IMR-90 (cell line): ENCODE measurements around the gene FPR3. TPM values are rescaled to one million over a fixed set of nuclear protein-coding genes. Genes with fewer than 3 reads are reported as not detected.

Source experiments
- ATAC-seq: fragments of 200-7000 bp; cut with Tn5 transposase; 2 replicates; pipeline ENCODE4 v1.9.1; 2020; ENCODE audit warnings: low read depth, mild to moderate bottlenecking, moderate library complexity
- BruUV-seq: library from RNA; stranded (reverse); fragments of 400-500 nt; replicated peaks from 2 replicates; lab custom pipeline; 2021; lab: Mats Ljungman, UMichigan
- CTCF ChIA-PET: fragments of 300-600 bp; formaldehyde crosslinking; extraction: SDS; loops from one replicate; lab custom pipeline; 2021; ENCODE audit warnings: antibody characterized with exemption; lab: Yijun Ruan, JAX
- POLR2A ChIA-PET: fragments of 300-600 bp; sonication (Branson Sonifier 250); formaldehyde crosslinking; loops from one replicate; lab custom pipeline; 2022; ENCODE audit warnings: antibody characterized with exemption; ENCODE audit not compliant: unreplicated experiment; lab: Charles Lee
- DNase-seq: peaks from one replicate; pipeline ENCODE4 v3.0.0; 2013
- H2AFZ ChIP-seq: replicated peaks from 2 replicates; pipeline ENCODE3; 2013; ENCODE audit warnings: low read length, mild to moderate bottlenecking; ENCODE audit not compliant: poor library complexity
- H2AK5ac ChIP-seq: 2 replicates; pipeline ENCODE4 v1.6.1; 2013; ENCODE audit warnings: low read depth, low read length, inconsistent platforms
- H2AK9ac ChIP-seq: replicated peaks from 2 replicates; pipeline ENCODE3; 2013; ENCODE audit warnings: mild to moderate bottlenecking, low read depth, low read length, moderate library complexity; ENCODE audit not compliant: poor library complexity
- H2BK120ac ChIP-seq: 2 replicates; pipeline ENCODE4 v1.6.1; 2013; ENCODE audit warnings: low read depth, low read length, inconsistent platforms
- H2BK15ac ChIP-seq: 3 replicates; pipeline ENCODE4 v1.6.1; 2013; ENCODE audit warnings: low read depth, low read length, inconsistent platforms
- H2BK20ac ChIP-seq: 2 replicates; pipeline ENCODE4 v1.6.1; 2013; ENCODE audit warnings: low read depth, mild to moderate bottlenecking, inconsistent platforms, low read length, moderate library complexity
- H2BK5ac ChIP-seq: 2 replicates; pipeline ENCODE4 v1.6.1; 2013; ENCODE audit warnings: mild to moderate bottlenecking, low read depth, low read length, inconsistent platforms; ENCODE audit not compliant: poor library complexity, severe bottlenecking
- H3K14ac ChIP-seq: replicated peaks from 2 replicates; pipeline ENCODE4 v1.6.1; 2013; ENCODE audit warnings: low read depth, low read length, inconsistent platforms
- H3K18ac ChIP-seq: 2 replicates; pipeline ENCODE4 v1.6.1; 2013; ENCODE audit warnings: low read depth, low read length, control low read depth
- H3K23ac ChIP-seq: 2 replicates; pipeline ENCODE4 v1.6.1; 2013; ENCODE audit warnings: low read depth, low read length, inconsistent platforms
- H3K27ac ChIP-seq: 2 replicates; pipeline ENCODE4 v1.5.1; 2013; ENCODE audit warnings: mild to moderate bottlenecking, control low read depth, low read length; ENCODE audit not compliant: insufficient read depth
- H3K27me3 ChIP-seq: 2 replicates; pipeline ENCODE4 v1.6.1; 2013; ENCODE audit warnings: low read length; ENCODE audit not compliant: control insufficient read depth, insufficient read depth
- H3K36me3 ChIP-seq: 2 replicates; pipeline ENCODE4 v1.6.1; 2013; ENCODE audit warnings: low read length, mixed read lengths; ENCODE audit not compliant: control insufficient read depth, insufficient read depth
- H3K4ac ChIP-seq: 2 replicates; pipeline ENCODE4 v1.6.1; 2013; ENCODE audit warnings: low read depth, low read length, inconsistent platforms
- H3K4me1 ChIP-seq: 2 replicates; pipeline ENCODE4 v1.6.1; 2013; ENCODE audit warnings: low read length, mixed read lengths; ENCODE audit not compliant: control insufficient read depth, insufficient read depth
- H3K4me2 ChIP-seq: 2 replicates; pipeline ENCODE4 v1.6.1; 2013; ENCODE audit warnings: low read depth, mild to moderate bottlenecking, control low read depth, low read length, moderate library complexity
- H3K4me3 ChIP-seq: 2 replicates; pipeline ENCODE4 v1.5.1; 2013; ENCODE audit warnings: low read depth, mild to moderate bottlenecking, control low read depth, low read length, moderate library complexity; ENCODE audit not compliant: insufficient read depth
- H3K56ac ChIP-seq: 2 replicates; pipeline ENCODE4 v1.6.1; 2013; ENCODE audit warnings: low read length, inconsistent platforms; ENCODE audit not compliant: insufficient read depth; ENCODE audit errors: extremely low read depth
- H3K79me1 ChIP-seq, 2 experiments: 2 replicates each; pipeline ENCODE4 v1.6.1; 2013; ENCODE audit warnings: low read length in 2 of 2, inconsistent platforms in 1 of 2, low read depth in 1 of 2
- H3K9ac ChIP-seq: 2 replicates; pipeline ENCODE4 v1.6.1; 2013; ENCODE audit warnings: low read depth, low read length, control low read depth
- H3K9me1 ChIP-seq: 2 replicates; pipeline ENCODE4 v1.6.1; 2013; ENCODE audit warnings: low read length, inconsistent platforms; ENCODE audit not compliant: insufficient read depth
- H3K9me3 ChIP-seq: 2 replicates; pipeline ENCODE4 v1.6.1; 2013; ENCODE audit warnings: low read length; ENCODE audit not compliant: control insufficient read depth, insufficient read depth
- H4K20me1 ChIP-seq: 2 replicates; pipeline ENCODE4 v1.6.1; 2013; ENCODE audit warnings: low read length, inconsistent platforms; ENCODE audit not compliant: insufficient read depth
- H4K5ac ChIP-seq: 2 replicates; pipeline ENCODE4 v1.6.1; 2013; ENCODE audit warnings: mild to moderate bottlenecking, low read depth, low read length, control low read depth
- H4K8ac ChIP-seq, 2 experiments: 2 replicates each; pipeline ENCODE4 v1.6.1; 2013; ENCODE audit warnings: low read depth in 2 of 2, low read length in 2 of 2, control low read depth in 1 of 2, inconsistent platforms in 1 of 2
- H4K91ac ChIP-seq: 2 replicates; pipeline ENCODE4 v1.6.1; 2013; ENCODE audit warnings: low read depth, low read length, inconsistent platforms; ENCODE audit not compliant: insufficient read depth
- CEBPB ChIP-seq: IDR thresholded peaks from 2 replicates; pipeline ENCODE4 v1.6.1; 2012; ENCODE audit warnings: low read depth, low read length, improper control_type of control experiment
- CHD1 ChIP-seq: IDR thresholded peaks from 2 replicates; pipeline ENCODE4 v1.6.1; 2012; ENCODE audit warnings: low read depth, low read length, improper control_type of control experiment
- FOS ChIP-seq: fragments of 150-350 bp; IDR thresholded peaks from 2 replicates; pipeline ENCODE4 v1.6.1; 2016; ENCODE audit warnings: low read depth, low read length
- MXI1 ChIP-seq: IDR thresholded peaks from 2 replicates; pipeline ENCODE4 v1.6.1; 2012; ENCODE audit warnings: low read depth, mild to moderate bottlenecking, low read length, moderate library complexity, borderline replicate concordance
- NFE2L2 ChIP-seq: fragments of 150-350 bp; IDR thresholded peaks from 2 replicates; pipeline ENCODE4 v1.6.1; 2016; ENCODE audit warnings: low read depth, mild to moderate bottlenecking, low read length
- WGBS, 2 experiments: methylation state at CpG; one replicate each; pipeline versions ENCODE4 v1.1.5 to v1.1.7; 2013; ENCODE audit warnings: missing lambda C conversion rate in 2 of 2; ENCODE audit not compliant: insufficient read length in 1 of 2; ENCODE audit errors: extremely low coverage in 2 of 2; 5-methylcytosine and 5-hydroxymethylcytosine counted together
- dilution Hi-C: fragments of 300-500 bp; cut with HindIII; formaldehyde crosslinking; loops from one replicate; pipeline ENCODE4 v1.14.3; 2018; ENCODE audit warnings: low sequenced_read_pairs; ENCODE audit not compliant: unreplicated experiment
- in situ Hi-C: fragments of 300-500 bp; cut with MboI; formaldehyde crosslinking; loops from 3 replicates; pipeline ENCODE4 v1.14.3; 2019; ENCODE audit warnings: low sequenced_read_pairs, inconsistent platforms, mixed read lengths
- intact Hi-C: fragments of 100-400 bp; cut with micrococcal nuclease; formaldehyde crosslinking; loops from 2 replicates; pipeline ENCODE4 v1.10.0; 2022
- polyA plus RNA-seq, 3 experiments: library from polyadenylated mRNA; depleted of rRNA; stranded (reverse); fragments of >200 nt; gene quantifications; 2 replicates each; pipeline ENCODE4 v1.2.3, GENCODE V29; 2012; ENCODE audit warnings: low replicate concordance in 1 of 3
- total RNA-seq: library from RNA; depleted of rRNA; stranded (reverse); fragments of >200 nt; gene quantifications from 2 replicates; pipeline ENCODE4 v1.2.3, GENCODE V29; 2012
- TF ChIP-seq, protein P1 (sequence below): conservative IDR thresholded peaks from 2 replicates; pipeline ENCODE4 v1.5.1; 2012; ENCODE audit warnings: mild to moderate bottlenecking, low read depth, low read length, improper control_type of control experiment

Gene FPR3
- total and polyA plus RNA-seq, 2 of the 4 experiments (the other 2 are of a cell fraction): not detected

DNA sequence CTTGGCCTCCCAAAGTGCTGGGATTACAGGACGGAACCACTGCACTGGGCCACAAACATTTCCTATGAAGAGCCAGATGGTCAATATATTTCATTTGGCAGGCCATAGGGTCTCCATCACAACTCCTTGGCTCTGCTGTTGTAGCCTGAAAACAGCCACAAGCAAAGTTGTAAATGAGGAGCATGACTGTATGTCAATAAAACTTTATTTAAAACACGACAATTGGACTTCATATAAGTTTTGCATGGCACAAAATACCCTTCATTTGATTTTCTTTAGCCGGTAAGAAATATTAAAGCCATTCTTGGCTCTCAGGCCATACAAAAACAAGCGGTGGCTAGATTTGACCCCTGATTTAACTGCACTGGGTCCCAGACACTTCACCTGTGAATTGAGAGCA lies 40.2 kb upstream of the FPR3 start:
- ATAC-seq (no peak), DNase-seq (no peak)
- Histone ChIP-seq H2AK5ac (no peak overlapping the region), H2AK9ac (no peak overlapping the region), H3K9ac (no peak overlapping the region), H3K4ac (no peak overlapping the region), H4K5ac (no peak overlapping the region), H3K27ac (no peak overlapping the region), H3K23ac (no peak overlapping the region), H2BK120ac (no peak overlapping the region), H3K14ac (no peak overlapping the region), H4K8ac (no peak overlapping the region), H2BK15ac (no peak overlapping the region), H4K91ac (no peak overlapping the region), H2AFZ (no peak overlapping the region), H3K4me3 (no peak overlapping the region), H3K27me3 (no peaks in the 10 kb centered on the region), H3K56ac (no peak overlapping the region), H3K79me1 (no peaks in the 10 kb centered on the region), H2BK20ac (no peak overlapping the region), H3K18ac (no peak overlapping the region), H4K20me1 (no peaks in the 10 kb centered on the region), H3K4me1 (no peaks in the 10 kb centered on the region), H3K9me3 (peaks cover 6% of the 10 kb centered on the region), H3K9me1 (no peaks in the 10 kb centered on the region), H3K36me3 (no peaks in the 10 kb centered on the region), H3K4me2 (no peak overlapping the region), H2BK5ac (no peak overlapping the region)
- dilution Hi-C loops: no loop called here
- CTCF ChIA-PET: no interaction called here
- BruUV-seq: no TSS peak
- intact Hi-C loops: no loop called here
- POLR2A ChIA-PET: no interaction called here
- in situ Hi-C loops: no loop called here
- TF ChIP-seq CHD1: no peak
- TF ChIP-seq, protein P1, sequence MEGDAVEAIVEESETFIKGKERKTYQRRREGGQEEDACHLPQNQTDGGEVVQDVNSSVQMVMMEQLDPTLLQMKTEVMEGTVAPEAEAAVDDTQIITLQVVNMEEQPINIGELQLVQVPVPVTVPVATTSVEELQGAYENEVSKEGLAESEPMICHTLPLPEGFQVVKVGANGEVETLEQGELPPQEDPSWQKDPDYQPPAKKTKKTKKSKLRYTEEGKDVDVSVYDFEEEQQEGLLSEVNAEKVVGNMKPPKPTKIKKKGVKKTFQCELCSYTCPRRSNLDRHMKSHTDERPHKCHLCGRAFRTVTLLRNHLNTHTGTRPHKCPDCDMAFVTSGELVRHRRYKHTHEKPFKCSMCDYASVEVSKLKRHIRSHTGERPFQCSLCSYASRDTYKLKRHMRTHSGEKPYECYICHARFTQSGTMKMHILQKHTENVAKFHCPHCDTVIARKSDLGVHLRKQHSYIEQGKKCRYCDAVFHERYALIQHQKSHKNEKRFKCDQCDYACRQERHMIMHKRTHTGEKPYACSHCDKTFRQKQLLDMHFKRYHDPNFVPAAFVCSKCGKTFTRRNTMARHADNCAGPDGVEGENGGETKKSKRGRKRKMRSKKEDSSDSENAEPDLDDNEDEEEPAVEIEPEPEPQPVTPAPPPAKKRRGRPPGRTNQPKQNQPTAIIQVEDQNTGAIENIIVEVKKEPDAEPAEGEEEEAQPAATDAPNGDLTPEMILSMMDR: no peak
- TF ChIP-seq MXI1: no peak
- no peak for TF ChIP-seq NFE2L2
- no peak for TF ChIP-seq FOS
- no peak for TF ChIP-seq CEBPB
- no CpG with 5 or more reads among the region's 4 CpGs for WGBS, 2 experiments
